ENCODE data around the gene MAML3.

- no peak for TF ChIP-seq RAD21 (IDR thresholded peaks at IDR 0.05; ENCODE audit: low read depth)
- TF ChIP-seq REST (IDR thresholded peaks at IDR 0.05; ENCODE audit: low read depth), result no peak
- no peak for TF ChIP-seq FOXM1 (IDR thresholded peaks at IDR 0.05; ENCODE audit: borderline replicate concordance, low read depth)
- no peak for TF ChIP-seq CEBPB (IDR thresholded peaks at IDR 0.05)
- no peak for TF ChIP-seq EP300 (IDR thresholded peaks at IDR 0.05; ENCODE audit: borderline replicate concordance)
These were observed 345.6 kb downstream of the MAML3 start for GRCh38 chr4:139808381-139808807.

Data from Ishikawa (cell line).